ENCODE measurements around the gene TCAP. TPM values are rescaled to one million over a fixed set of nuclear protein-coding genes. Genes with fewer than 3 reads are reported as not detected.
A peak's percentile ranks its signal among the peaks of the same experiment; 100 is the strongest.

TCAP gene
- total RNA-seq, 1 donor from 2014 or later: 5,286 TPM

GRCh38 chr17:39673335-39674081 lies 8.4 kb downstream of the TCAP start:
- no peak for DNase-seq (ENCODE audit: missing footprints)
- intact Hi-C loops (cut with DNase I): loop anchor here (5.0 kb wide), 2 partner anchors 36 to 59 kb away; partner anchors contain the start of genes MIEN1 and STARD3
- no peak for ATAC-seq

- DNase-seq (ENCODE audit: missing footprints) (no peak), ATAC-seq (no peak)
- intact Hi-C loops (cut with DNase I): loop anchor here (5.0 kb wide), 2 partner anchors 37 to 58 kb away; partner anchors contain the start of genes MIEN1 and STARD3
Observed at GRCh38 chr17:39674179-39674578, 9.0 kb downstream of the TCAP start.

DNA sequence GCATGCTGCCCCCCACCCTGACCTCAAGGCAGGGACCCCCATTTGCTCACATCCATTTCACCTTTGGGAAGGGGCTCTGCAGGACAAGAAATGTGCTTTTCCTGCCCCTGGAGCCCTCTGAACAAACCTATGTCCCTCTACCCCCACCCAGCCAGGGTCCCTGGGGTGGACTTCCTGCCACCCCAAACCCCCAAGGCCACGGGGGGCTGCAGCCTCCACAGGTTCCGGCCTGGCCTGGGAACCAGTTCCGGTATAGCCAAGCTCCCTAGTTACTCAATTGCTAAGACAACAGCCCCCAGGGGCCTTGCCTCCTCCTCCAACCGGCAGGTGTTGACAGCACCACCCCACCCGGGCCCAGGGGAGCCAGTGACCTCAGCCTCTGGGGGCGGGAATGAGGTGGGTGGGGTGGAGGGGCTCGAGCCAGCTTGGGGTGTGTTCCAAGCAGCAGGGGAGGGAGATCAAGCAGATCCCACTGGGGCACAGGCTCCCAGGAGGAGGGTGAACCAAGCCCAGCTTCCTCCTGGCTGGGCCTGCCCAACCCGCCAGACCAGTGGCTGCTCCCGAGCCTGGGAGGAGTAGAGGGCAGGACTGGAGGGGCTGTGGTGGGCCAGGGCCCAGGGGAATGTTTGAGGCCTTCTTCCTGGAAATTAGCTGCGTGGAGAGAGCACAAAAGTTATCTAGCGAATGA lies 9.7 kb downstream of the TCAP start:
- DNase-seq (ENCODE audit: missing footprints) (no peak), ATAC-seq (peak; percentile 35)
- intact Hi-C loops (cut with DNase I): loop anchor here (5.0 kb wide), 2 partner anchors 38 to 57 kb away; partner anchors contain the start of genes MIEN1 and STARD3

- DNase-seq (ENCODE audit: missing footprints) (no peak), ATAC-seq (no peak)
- intact Hi-C loops (cut with DNase I): no loop called here
Observed at GRCh38 chr17:39675390-39676082, 10.4 kb downstream of the TCAP start.

DNA sequence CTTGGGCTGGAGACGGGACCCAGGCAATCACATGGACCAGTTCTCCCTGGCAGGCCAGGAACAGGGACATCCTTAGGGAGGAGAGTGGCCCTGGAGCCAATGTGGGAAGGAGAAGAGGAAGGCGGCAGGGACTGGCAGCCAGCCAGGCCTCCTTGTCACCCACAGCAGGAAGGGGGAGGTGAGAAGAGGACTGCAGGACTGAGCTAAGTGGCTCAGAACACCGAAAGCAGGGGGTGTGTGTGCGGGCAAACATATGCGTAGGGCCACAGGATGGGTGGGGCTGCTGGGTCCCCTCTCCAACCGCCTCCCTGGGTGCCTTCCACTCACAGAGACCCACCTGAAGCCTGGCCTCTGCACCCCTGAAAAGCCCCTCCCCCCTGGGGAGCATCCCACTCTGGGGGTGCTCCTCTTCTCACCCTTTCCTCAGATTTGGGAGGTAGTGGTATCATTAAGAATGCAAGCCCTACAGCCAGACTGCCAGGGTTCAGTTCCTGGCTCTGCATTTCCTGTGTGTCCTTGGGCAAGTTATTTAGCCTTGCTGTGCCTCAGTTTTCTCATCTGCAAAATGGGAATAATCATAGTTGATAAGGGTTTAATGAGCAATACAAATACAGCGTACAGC lies 11.2 kb downstream of the TCAP start:
- intact Hi-C loops (cut with DNase I): no loop called here

GRCh38 chr17:39677072-39677471 lies 11.9 kb downstream of the TCAP start:
- ATAC-seq (no peak), DNase-seq (ENCODE audit: missing footprints) (no peak)
- intact Hi-C loops (cut with DNase I): no loop called here

More for the DNA sequence above, 11.2 kb downstream of the TCAP start:
- ATAC-seq (peak; percentile 23), DNase-seq (ENCODE audit: missing footprints) (peak; percentile 87)

DNA sequence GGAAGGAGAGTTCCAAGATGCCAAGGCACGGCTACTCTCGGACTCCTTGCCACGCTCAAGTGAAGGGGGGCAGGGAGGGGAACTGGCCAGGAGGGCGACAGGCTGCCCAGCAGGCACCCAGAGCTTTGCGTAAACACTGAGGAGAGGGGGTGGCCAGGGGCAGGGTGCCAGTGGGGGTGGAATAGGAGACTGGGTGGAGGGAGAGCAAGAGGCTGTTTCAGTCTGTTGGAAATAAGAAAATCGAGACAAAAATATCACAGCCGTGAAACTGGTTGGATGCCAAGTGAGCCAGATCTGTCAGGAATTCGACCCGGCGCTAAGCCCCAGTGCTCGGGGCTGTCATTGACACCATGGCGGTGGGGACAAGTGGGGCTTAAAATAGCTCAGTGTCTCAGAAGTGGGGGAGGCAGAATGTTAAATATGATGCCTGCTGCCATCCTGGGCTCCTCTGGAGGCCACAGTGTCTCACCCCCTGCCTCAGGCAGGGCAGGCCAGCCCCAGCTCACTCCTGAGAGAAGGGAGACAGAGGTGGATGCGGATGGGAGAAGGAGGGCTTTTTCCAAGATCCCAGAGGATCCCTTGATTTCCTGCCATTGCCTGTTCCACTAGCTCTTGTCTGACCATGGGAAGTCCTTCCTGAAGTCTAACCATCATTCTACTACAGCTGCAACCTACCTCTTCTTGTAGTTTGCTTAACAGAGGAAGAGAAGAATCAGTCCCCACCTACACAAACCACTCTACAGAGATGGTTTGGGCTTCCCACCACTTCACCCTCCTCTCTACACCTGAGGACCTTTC lies 12.6 kb downstream of the TCAP start:
- peak; percentile 80 for ATAC-seq
- no peak for DNase-seq (ENCODE audit: missing footprints)
- intact Hi-C loops (cut with DNase I): no loop called here

GRCh38 chr17:39678340-39679116 lies 13.4 kb downstream of the TCAP start:
- DNase-seq (ENCODE audit: missing footprints): no peak
- intact Hi-C loops (cut with DNase I): no loop called here
- no peak for ATAC-seq

DNA sequence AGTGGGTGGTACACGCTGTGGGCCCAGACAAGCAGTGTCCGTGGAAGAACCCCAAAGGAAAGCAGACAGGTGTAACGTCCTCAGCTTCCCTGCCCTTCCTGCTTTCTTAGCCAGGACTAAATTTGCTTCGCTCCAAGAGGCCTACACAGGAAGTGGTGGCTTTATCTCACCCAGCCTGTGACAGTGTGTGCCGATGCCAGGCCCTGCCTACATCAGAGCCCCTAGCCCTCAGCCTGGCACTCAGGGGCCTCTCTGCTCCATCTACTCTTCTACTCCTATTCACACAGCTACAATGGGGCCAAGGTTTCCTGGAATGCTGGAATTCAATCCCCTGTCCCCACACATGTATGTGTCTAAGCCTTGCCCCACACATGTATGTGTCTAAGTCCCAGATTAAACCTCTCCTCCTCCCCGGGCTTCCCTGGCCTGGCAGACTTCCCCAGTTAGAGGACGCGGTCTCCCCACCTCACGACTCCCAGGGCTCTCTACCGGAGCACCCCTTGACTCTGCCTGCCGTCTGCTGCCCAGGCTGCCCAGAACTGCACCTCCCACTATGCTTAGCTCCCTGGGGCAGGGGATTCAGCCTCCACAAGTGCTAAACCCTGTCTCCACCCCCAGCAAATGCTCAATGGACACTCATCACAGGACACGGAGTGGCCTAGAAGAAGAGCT lies 14.5 kb downstream of the TCAP start:
- intact Hi-C loops (cut with DNase I): no loop called here
- peak; percentile 46 for ATAC-seq

DNA sequence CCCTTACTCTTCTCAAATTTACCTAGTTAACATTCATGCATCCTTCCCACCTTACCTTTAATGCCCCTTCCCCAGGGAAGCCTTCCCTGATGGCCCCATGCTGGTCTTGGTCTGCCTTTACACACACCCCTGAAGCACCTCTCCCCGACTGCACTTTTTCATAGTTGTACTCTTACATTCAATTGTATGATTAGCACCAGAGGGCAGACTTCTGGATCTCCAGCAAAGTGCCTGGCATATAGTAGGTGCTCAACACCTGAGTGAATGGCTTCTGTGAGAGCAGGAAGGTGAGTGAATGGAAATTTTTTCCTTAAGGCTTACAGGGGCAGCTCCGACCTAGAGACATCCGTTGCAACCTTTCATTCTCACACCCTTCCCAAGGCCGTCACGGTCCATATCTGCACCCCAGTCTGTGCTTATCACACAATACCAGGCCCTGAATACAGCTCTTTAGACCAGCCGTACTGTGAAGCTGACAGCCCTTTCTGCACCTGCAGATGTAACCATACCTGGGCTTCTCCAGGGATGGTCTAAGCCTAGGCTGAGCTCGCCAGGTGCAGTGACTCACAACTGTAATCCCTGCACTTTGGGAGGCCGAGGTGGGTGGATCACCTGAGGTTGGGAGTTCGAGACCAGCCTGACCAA lies 18.3 kb downstream of the TCAP start:
- intact Hi-C loops (cut with DNase I): no loop called here
- no peak for DNase-seq (ENCODE audit: missing footprints)

More for the DNA sequence above, 14.5 kb downstream of the TCAP start:
- no peak for DNase-seq (ENCODE audit: missing footprints)

GRCh38 chr17:39684369-39685192 lies 19.4 kb downstream of the TCAP start:
- intact Hi-C loops (cut with DNase I): no loop called here
- ATAC-seq (no peak), DNase-seq (ENCODE audit: missing footprints) (no peak)

More for the DNA sequence above, 18.3 kb downstream of the TCAP start:
- no peak for ATAC-seq

GRCh38 chr17:39687101-39687545 lies 22.0 kb downstream of the TCAP start:
- intact Hi-C loops (cut with DNase I): no loop called here
- DNase-seq (ENCODE audit: missing footprints): no peak
- no peak for ATAC-seq

- intact Hi-C loops (cut with DNase I): no loop called here
- ATAC-seq: peak; percentile 94
- peak; percentile 92 for DNase-seq (ENCODE audit: missing footprints)
Observed at GRCh38 chr17:39687546-39688474, 22.7 kb downstream of the TCAP start, which contains the start of gene PGAP3. Gene PGAP3, minus strand, starts transcription at chr17:39688057. Its CDS starts 43 bp downstream, at chr17:39688014.

DNA sequence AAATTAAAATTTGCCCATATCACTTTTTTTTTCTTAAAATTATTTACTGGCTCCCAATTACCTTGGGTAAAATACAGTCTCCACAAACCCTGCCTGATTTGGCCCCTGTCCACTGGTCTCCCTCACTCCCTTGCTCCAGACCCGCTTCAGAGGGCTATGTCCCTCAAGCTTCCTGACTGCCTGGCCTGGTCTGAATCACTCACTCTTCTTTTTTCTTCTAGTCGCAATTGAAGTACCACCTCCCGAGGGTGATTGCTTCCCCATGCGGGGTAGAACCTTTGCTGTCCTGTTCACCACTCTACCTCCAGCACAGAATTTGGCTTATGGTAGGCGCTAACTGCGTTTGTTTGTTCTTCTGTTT lies 23.3 kb downstream of the TCAP start:
- intact Hi-C loops (cut with DNase I): no loop called here
- DNase-seq (ENCODE audit: missing footprints): no peak
- no peak for ATAC-seq

GRCh38 chr17:39688945-39689344 lies 23.8 kb downstream of the TCAP start:
- intact Hi-C loops (cut with DNase I): no loop called here
- no peak for DNase-seq (ENCODE audit: missing footprints)
- no peak for ATAC-seq
